Stimulated activated CD4-positive, alpha-beta T cell treated with anti-CD3 and anti-CD28 coated beads, Interleukin-12 subunit alpha, Interleukin-12 subunit beta, amount 100 ng/mL, for 24 hours (primary cell): ENCODE data around the gene CFAP73.

Source experiments
- DNase-seq, 2 experiments: peaks; one replicate each; pipeline ENCODE4 v3.0.0-alpha.2; 2020; ENCODE audit warnings: low read depth in 2 of 2

CFAP73 gene

DNA sequence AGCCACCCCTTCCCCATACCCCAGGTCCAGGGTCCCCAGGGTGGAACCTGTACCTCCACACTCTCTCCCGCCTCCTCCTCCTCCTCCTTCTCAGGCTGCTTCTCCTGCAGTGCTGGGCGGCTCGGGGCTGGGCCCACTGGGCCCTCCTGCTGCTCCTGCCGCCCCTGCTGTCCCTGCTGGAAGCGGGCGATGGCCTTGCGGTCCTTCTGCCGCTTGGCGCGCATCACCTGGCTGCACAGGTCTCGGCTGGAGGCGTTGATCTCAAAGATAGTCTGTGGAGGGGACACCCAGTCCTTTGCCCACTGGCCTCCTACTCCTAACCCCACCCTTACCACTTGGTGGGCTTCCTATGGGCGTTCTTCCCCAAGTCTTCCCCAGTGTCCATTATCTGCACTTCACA lies 14.5 kb downstream of the CFAP73 start:
- DNase-seq = no peak

DNA sequence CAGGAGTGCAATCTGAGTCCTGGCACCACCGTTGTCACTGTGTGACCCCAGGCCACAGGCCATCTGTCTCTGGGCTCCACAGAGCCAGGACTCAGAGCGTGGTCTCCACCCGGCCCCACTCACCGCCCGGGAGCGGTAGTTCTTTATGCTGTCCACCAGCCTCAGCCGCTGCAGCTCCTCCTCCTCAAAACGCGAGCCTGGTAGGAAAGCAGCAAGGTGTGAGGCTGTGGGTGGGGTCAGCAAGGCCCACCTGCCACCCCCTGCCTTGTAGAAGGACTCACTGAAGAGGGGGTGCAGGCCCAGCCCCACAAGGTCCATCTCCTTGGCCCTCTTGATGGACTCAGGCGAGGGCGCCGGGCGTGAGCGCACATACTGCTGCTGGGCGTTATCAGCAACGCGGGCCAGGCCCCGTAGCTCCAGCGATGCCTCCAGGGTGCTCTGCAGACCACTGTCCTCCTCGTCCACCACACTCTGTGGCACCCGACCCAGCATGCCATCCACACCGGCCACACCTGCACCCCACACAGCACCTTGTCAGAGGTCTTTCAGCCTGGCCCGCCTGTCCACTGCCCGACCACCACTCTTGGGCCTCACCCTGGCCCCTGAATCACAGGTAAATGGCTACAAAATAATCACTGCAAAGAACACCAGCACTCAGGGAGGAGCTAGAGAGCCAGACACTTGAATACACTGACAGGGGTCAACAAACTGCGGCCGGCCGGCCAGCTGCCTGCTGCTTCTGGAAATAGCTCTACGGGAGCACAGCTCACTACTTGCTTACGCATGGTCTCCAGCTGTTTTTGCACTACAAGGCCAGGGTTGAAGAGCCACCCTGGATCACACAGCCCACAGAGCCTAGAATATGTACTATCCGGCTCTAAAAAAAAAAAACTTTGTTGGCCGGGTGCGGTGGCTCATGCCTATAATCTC lies 16.3 kb downstream of the CFAP73 start:
- DNase-seq = no peak

DNA sequence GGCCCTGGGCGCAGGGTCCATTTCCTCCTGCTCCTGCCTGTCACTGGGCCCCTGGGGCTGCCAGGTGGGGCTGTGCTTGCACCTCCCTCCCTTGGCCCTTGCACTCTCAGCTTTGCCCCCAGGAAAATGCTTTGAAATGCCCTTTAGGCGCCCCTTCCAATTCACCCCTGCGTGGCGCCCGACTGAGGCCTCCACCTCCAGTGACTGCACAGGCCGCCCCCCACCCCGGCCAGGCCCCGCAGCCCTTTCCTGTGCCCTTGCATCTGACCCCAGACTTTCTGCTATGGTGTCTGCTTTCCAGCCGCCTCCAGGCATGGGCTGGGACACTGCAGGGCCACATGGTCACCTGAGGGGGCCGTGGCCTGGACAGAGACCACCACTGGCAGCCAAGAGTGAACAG lies 18.3 kb downstream of the CFAP73 start:
- DNase-seq = no peak

DNA sequence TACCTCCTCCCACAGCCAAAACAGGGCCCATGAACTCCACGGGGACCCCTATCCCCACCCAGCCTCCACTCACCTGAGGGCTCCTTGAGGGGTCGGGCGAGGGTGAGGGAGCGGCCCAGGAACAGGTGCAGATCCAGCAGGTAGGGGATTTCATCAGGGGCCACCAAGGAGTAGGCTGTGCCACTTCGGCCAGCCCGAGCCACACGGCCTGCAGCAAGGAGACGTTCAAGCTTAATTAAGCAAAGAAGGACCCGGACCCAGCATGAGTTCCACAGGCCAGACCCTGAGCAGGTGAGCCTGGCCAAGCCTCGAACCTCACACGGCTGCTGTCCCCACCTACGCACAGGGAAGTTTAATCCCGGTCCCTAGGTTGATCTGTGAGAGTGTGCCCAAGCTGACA lies 20.2 kb downstream of the CFAP73 start:
- no peak for DNase-seq

DNA sequence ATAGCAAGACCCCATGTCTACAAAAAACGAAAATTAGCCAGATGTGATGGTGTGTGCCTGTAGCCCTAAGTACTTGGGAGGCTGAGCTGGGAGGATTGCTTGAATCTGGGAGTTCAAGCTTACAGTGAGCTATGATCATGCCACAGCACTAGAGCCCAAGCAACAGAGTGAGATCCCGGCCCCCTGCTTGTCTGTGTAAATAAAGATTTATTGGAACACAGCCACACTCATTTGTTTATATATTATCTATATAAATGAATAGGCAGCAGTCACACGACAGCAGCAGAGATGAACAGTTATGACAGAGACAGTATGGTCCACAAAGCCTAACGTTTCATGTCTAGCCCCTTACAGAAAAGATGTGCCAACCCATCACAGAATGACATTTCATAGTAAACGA lies 20.9 kb downstream of the CFAP73 start:
- no peak for DNase-seq

DNA sequence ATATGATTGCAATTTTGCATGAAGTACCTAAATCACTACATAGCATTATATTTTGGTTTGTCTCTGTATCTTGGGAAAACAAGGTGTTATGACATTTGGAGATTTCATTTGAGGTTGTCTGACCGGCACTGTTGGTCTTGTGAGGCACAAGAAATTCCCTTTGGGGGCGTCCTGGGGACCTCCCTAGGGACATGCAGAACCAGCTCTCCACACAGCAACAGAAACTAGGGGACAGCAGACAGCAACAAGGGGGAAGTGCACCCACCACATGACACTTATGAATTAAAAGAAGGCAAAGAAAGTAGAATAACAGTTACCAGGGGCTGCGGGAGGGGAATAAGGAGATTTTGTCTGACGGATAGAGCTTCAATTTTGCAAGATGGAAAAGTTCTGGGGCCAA lies 21.4 kb downstream of the CFAP73 start:
- no peak for DNase-seq

DNA sequence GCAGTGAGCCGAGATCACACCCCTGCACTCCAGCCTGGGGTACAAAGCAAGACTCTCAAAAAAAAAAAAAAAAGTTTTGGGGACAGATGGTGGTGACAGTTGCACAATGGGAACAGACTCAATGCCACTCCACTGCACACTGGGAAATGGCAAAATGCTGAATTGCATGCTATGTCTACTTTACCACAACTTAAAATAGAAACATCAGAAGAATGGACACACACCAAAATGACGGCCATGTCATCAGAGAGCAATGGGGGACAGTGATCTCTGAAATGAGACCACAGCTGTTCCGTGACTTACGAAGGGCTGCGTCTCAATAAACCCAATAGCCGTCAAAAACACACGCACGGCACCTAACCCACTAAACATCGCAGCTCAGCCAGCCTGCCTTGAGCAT lies 22.0 kb downstream of the CFAP73 start:
- DNase-seq = no peak

DNA sequence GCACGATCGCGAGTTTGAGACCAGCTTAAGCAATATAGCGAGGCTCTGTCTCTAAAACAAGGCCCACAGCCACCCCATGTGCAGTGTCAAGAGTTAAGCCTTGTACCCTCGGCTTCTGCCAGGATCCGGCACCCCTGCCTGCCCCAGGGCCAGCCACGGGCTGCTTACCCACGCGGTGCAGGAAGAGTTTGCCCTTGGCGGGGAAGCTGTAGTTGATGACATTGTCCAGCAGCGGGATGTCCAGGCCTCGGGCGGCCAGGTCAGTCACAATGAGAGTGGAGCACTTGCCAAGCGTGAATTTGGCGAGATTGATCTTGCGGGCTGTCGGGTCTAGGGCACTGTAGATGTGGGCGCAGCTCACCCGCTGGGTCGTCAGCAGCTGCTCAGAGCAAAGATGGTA lies 22.7 kb downstream of the CFAP73 start:
- DNase-seq = no peak

DNA sequence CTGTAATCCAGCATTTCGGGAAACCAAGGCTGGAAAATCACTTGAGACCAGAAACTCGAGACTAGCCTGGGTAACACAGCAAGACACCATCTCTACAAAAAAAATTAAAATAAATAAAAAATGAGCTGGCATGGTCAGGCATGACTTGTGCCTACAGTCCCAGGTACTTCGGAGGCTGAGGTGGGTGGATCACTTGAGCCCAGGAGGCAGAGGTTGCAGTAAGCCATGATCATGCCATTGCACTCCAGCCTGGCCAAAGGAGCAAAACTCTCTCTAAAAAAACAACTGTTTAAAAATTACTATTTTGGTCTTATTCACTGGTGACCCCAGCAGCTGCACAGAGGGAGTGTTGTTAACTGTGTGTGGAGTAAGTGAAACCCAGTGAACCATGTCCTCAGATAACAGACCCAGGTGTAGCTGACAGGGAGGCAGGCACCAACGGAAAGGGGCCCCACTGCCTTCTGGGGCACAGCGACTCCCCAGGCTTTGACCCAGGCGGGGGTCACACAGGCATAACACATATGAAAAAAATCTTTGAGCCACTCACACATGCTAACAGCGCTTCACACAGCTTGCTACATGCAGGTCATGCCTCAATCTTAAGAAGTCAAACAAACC lies 23.7 kb downstream of the CFAP73 start:
- DNase-seq = no peak

DNA sequence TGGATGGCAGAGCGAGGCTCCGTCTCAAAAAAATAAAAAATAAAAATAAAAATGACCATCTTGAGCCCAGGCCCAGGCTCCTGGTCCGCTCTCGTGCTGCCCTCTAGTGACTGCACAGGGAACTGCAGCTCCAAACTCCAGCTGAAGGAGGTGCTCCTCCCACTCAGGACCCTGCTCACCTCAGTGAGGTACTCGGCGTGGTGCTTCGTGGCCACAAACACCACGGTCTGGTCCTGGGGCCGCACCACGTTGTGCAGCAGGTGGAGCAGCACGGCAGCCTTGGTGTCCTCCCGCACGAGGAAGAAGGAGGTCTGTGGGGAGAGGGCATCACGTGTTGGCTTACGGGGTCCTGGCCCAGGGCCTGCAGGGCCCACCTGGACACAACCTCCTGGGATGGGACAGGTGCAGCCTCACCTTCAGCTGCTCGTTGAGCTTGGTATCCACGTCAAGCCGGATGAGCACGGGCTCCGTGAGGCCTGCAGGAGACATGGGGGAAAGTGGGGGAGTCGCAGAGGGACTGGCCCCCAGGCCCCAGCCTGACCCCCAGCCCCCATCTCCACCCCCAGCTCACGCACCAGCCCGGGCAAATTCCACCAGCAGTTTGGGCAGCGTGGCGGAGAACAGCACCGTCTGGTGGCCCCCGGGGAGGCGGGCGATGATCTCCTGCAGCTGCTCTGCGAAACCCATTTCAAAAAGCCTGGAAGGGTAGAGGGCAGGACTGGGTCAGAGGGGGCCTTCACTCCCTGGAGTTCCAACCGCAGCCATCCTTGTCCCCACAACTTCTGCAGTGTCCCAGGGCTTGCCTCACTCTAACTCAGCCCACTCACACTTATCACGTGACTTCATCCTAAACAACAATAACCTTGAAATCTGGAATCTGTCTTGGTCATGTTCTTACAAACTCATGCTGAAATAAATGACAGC lies 25.2 kb downstream of the CFAP73 start:
- DNase-seq = peak; percentile 48 to 78

DNA sequence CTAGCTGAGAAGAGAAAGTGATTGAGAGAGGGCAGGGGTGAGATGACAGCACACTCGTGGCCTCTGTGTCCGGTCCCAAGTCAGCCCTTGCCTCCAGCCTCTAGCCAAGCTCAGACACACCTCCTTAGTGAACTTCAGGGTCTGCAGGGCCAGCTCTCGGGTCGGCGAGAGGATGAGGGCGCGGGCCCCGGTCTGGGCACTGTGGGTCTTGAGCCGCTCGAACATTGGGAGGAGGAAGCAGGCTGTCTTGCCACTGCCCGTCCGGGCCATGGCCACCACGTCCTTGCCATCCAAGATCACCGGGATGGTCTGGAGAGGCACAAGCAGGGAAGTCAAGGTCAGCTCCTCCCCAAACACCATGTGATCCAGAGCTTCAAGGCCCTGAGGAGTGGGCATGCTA lies 29.5 kb downstream of the CFAP73 start:
- no peak for DNase-seq

DNA sequence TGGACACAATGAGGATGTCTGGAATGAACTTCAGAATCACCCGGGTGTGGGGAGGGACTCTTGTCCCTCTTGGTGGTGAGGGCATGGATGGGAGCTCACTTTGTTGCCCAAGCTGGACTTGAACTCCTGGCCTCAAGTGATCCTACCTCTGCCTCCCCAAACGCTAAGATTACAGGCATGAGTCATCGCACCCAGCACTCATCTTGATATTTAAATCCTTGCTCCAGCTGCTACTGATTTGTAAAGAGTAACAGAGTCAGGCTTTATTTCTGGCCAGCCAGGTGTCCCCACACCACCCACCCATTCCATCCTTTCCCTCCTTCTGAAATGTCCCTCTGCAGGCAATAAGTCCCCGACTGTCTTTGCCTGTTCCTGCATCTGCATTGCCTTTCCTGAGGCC lies 30.8 kb downstream of the CFAP73 start:
- no peak for DNase-seq

DNA sequence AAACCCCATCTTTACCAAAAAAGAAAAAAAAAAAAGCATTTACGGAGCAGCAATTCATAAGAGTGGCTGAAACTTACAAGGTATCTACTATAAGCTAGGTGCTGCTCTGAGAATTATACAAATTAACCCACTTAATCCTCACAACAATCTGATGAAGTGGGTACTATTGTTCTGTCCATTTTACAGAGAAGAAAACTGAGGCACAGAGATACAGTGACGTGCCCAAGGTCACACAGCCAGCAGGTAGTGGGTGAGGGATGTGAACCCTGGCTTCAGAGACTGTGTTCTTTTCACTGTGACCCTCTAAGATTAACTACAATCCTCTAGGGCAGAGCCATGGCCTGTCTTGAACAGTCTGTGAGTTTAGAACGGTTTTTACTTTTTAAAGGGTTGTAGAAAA lies 32.5 kb downstream of the CFAP73 start:
- no peak for DNase-seq

DNA sequence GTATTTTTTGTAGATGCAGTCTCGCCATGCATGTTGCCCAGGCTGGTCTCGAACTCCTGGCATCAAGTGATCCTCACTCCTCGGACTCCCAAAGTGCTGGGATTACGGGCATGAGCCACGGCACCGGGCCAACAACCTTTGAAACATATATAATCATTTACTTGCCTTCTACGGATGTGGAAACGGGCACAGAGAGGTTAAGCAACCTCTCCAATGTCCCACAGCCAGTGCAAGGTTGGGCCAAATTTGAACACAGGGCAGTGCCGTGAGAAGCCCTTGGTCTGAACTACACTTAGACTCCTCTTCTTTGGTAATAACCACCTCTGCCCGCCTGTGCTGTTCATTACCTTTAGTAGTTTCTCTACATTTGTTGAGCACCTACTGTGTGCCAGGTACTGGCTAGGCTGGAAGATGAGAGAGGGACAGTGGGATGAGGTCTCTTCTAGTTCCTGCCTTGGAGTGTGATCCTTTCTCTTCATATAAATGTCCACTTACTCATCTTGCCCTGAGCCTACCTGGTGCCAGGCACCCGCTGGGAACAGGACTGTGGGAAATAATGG lies 33.6 kb downstream of the CFAP73 start:
- no peak for DNase-seq

DNA sequence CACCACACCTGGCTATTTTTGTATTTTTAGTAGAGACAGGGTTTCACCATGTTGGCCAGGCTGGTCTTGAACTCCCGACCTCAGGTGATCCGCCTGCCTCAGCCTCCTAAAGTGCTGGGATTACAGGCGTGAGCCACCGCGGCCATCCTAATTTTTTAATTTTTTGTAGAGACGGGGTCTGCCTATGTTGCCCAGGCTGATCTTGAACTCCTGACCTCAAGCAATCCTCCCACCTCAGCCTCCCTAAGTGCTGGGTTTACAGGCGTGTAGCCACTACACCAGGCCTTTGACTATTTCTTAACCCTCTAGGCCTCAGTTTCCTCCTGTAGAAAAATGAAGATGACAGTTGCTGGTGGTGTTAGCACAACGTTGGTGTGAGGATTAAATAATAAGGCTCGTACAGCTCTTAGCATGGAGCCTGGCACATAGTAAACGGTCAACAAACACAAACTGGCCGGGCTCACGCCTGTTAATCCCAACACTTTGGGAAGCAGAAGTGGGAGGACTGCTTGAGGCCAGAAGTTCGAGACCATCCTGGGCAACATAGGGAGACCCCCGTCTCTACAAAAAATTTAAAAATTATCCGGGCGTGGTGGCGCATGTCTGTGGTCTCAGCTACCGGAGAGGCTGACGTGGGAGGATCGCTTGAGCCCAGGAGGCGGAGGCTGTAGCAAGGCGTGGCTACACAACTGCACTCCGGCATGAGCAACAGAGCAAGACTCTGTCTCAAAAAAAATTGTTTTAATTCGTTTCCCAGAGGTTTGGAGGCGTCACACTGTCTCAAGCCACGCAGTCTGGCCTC lies 34.8 kb downstream of the CFAP73 start:
- DNase-seq = no peak

DNA sequence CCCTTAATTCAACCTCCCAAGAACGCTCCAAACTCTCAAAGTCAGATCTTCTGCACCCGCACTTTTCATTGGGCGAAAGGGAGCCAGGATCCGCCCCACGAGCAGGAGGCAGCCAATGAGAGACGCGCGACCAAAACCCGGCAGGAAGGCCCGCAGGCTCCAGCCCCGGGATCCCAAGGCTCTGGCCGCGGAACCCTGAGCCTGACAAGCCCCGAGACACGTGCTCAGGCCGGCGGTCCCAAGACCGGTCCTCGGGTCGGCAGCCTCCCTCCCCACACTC lies 35.3 kb downstream of the CFAP73 start:
- DNase-seq = peak; percentile 82 to 83

DNA sequence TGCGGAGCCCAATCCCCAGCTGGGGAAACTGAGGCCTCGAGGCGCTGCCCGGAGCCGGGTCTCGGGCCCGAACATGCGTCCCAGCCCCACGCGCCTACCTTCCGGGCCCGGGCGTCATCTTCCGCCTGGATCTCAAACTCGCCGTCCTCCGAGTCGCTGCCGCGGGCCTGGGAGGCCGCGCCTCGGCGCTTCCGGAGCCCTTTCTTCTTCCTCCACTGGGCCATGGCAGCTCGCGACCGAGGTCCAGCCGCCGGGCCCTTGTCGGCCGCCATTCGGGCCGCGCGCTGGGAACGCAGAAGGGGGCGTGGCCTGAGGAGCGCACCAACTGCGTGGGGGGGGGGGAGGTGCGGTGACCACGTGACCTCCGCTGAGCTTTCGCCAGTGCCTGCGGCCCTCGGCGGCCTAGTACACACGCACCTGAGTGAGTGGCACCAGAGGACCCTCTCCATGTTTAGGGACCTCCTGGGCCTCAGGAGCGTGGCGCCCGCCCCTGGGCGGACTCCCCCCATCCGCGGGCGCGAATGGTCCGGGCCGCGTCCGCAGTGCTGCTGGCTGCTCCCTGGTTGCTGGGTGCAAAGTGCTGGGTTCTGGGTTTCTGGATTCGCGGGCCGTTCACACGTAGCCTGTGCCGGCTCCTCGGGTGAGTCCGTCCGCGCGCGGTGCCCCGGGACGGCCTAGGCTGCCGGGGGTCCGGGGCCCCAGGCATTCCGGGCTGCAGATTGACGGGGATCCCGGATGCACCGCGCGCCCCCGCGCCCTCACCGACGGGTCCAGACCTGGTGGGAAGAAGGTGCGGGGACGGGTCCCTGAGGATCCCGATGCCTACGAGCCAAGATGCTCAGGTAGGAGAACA lies 35.9 kb downstream of the CFAP73 start, which contains the start of the genes DDX54 and RITA1:
Gene DDX54 (minus strand): TSS at position 299 of the 853 bp plus-strand sequence. CDS start 27 bp downstream, at position 272.
Gene RITA1 (plus strand): TSS at position 542 of the 853 bp plus-strand sequence. CDS start 1,026 bp downstream, outside the sequence.
- DNase-seq = peak; percentile 65 to 76

DNA sequence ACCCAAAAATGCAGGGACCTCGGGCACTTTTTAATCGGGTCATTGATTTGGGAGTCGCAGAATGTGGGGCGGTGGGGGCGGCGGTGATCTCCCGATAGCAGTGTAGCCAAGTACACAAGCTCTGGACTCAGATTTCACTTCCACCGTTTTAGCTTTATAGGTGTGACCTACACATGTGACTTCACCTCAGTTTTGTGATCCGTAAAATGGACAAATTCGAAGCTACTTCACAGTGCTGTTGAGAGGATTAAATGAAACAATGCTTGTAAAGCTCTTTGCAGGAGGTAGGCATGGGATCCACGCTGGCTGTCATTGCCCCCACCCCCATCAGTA lies 36.5 kb downstream of the CFAP73 start:
- DNase-seq = no peak

DNA sequence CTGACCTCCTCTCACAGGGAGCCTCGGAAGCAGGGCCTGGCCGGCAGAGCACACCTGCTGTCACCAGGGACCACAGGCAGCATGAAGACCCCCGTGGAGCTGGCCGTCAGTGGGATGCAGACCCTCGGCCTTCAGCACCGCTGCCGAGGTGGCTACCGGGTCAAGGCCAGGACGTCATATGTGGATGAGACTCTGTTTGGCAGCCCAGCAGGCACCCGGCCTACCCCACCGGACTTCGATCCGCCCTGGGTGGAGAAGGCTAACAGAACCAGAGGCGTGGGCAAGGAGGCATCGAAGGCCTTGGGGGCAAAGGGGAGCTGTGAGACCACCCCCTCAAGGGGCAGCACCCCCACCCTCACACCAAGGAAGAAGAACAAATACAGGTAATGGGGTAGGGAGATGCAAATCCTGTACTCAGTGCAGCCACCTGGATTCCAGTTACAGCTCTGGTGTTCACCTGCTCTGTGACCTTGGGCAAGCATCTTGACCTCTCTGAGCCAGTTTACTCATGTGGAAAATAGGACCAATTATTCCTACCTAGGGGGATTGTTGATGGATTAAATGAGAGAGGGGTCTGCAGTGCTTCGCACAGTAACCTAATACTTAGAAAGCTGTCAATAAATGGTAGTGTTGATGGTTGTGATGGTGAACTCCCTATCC lies 37.3 kb downstream of the CFAP73 start:
- DNase-seq = no peak

DNA sequence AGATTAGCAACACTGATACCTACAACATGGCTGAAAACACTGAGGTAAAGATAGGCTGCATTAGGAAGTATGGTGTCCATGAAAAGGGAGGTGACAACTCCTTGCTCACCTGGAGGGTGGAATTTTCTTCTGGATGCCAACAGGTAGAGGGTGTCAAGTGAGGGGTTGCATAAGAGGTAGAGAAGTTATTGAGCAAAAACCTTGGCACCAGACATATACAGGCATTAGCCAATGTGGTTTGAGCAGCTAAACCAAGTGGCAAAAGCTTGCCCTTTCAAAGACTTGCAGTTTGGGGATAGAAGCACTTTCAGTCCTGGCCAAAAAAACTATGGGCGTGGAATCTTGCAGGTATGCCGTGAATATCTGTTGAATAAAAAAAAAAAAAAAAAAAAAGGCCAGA lies 39.8 kb downstream of the CFAP73 start:
- DNase-seq = no peak
